Right cardiac atrium (tissue), 5 donors: Measurements from ENCODE around the gene SKAP2. TPM values are rescaled to one million over a fixed set of nuclear protein-coding genes. Genes with fewer than 3 reads are reported as not detected.

Experiments
- ATAC-seq, 2 donors: fragments of 200-7000 bp; cut with Tn5 transposase; one replicate each; pipeline versions ENCODE4 v1.8.0 to v1.9.1; 2020; ENCODE audit warnings: moderate library complexity in 2 of 2, mild to moderate bottlenecking in 1 of 2
- DNase-seq, 3 donors: peaks; one replicate each; pipeline ENCODE4 v3.0.0-alpha.2; 2020
- H3K27ac ChIP-seq: one replicate; pipeline ENCODE4 v1.5.1; 2013; ENCODE audit warnings: mild to moderate bottlenecking, low read length, control low read depth, moderate library complexity
- H3K27me3 ChIP-seq: one replicate; pipeline ENCODE4 v1.6.1; 2013; ENCODE audit not compliant: control insufficient read depth, insufficient read depth
- H3K4me1 ChIP-seq: one replicate; pipeline ENCODE4 v1.6.1; 2013; ENCODE audit warnings: low read length; ENCODE audit not compliant: control insufficient read depth, insufficient read depth
- H3K4me3 ChIP-seq: one replicate; pipeline ENCODE4 v1.5.1; 2013; ENCODE audit warnings: low read length, control low read depth
- H3K9me3 ChIP-seq: one replicate; pipeline ENCODE4 v1.6.1; 2013; ENCODE audit warnings: low read length; ENCODE audit not compliant: control insufficient read depth
- WGBS: extraction: QIAGEN DNeasy Blood & Tissue Kit; methylation state at CpG from one replicate; pipeline ENCODE4 v1.1.7; 2013; 5-methylcytosine and 5-hydroxymethylcytosine counted together
- intact Hi-C, 4 donors: fragments of 100-400 bp; cut with DNase I; formaldehyde crosslinking; loops; one replicate each; pipeline versions ENCODE4 v1.11.0 to v1.14.0; 2022 to 2023
- polyA plus RNA-seq: library from polyadenylated mRNA; stranded (reverse); fragments of 200-250 nt; gene quantifications from one replicate; pipeline ENCODE4 v1.2.3, GENCODE V29; 2013
- total RNA-seq, 4 donors: library from RNA; stranded (reverse); fragmentation: NEBNext Ultra II Directional; extraction: Animal tissue kit (Norgen Biotek cat#: 25700); gene quantifications; one replicate each; pipeline ENCODE4 v1.2.1, GENCODE V29; 2021
- donor health status: healthy with polysubstance abuse.
- donor health status: DM: no; HTN: yes; CAD: no.
- donor health status: DM: no; HTN: no; CAD: no.
- donor health status: DM: no; HTN: yes; CAD: no; lungs with severe emphysema.
- donor health status: DM: yes; HTN: yes; CAD: no.

The SKAP2 gene
- total and polyA plus RNA-seq, 5 donors, result 5.5 to 13.9 (median 10.7) TPM

DNA sequence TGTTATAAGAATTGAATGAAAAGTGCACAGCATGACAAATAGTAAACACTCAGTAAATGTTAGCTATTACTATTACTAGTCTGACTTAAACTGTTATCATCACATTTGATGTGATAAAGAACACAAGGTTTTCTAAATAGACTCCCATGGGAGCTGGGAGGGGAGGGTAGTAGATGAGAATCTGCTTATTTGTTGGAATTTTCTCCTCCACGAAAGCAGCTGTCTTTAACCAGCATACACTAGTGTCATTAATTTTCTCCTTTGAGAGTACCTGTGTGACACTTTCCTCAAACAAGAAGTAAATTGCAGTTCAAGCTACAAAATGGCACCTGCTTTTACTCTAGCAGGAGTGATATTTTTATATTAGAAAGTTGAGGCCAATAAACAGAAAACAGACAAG is 200.1 kb downstream of the SKAP2 start:
- H3K9me3 ChIP-seq, result no peaks in the 10 kb centered on the region
- H3K27me3 ChIP-seq, result no peaks in the 10 kb centered on the region
- no peak for ATAC-seq
- intact Hi-C loops, result loop anchor here in 2 of 4 donors (10.0 kb wide), 2 partner anchors 569 to 769 kb away; no protein-coding TSS in a partner anchor
- no peak overlapping the region for H3K27ac ChIP-seq
- 81% methylated on average over 1 of the region's 1 CpG for WGBS
- DNase-seq, result no peak
- no peak overlapping the region for H3K4me3 ChIP-seq
- no peaks in the 10 kb centered on the region for H3K4me1 ChIP-seq

DNA sequence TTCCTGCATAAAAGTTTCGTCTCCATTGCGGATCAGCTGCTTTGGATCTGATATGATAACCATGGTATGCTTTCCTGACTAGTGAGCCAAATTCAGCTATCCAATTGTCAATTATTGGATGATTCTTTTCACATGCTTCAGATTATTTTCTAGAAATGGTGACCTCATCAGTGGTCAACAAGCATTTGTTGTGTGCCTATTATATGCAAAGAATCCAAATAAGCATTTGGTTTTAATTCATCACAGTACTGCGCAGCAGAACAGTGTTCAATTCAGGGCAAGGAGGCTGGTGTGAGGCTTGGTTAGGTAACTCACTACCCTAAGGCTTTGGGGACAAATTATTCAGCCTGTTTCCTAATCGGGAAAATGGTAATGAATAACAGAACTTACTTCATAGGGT is 200.5 kb downstream of the SKAP2 start:
- no peaks in the 10 kb centered on the region for H3K4me1 ChIP-seq
- no peak overlapping the region for H3K27ac ChIP-seq
- H3K27me3 ChIP-seq, result no peaks in the 10 kb centered on the region
- DNase-seq (no peak), ATAC-seq (no peak)
- intact Hi-C loops, result loop anchor here in 2 of 4 donors (10.0 kb wide), 2 partner anchors 569 to 769 kb away; no protein-coding TSS in a partner anchor
- H3K9me3 ChIP-seq, result no peaks in the 10 kb centered on the region
- no peak overlapping the region for H3K4me3 ChIP-seq
- 85% methylated on average over 4 of the region's 4 CpGs for WGBS

DNA sequence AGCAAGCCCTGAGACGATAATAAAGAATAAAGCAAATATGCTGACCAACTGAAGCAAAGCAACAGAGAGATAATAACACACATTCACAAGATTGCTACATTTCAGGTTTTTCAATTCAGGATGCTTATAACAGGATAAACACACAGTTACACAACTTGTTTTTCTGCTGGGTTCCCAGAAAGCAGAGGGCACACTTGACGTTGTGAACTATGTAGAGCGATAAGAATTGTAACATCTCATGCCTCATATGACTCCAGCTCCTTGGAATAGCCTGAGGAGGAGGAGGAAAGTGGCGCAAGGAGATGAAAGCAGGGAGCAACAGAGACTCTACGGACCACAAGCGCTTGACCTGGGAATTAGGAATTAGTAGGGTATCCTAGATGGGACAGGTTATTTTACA is 201.7 kb downstream of the SKAP2 start:
- 87% methylated on average over 6 of the region's 6 CpGs for WGBS
- H3K4me3 ChIP-seq, result no peak overlapping the region
- intact Hi-C loops, result loop anchor here in 2 of 4 donors (10.0 kb wide), 2 partner anchors 568 to 768 kb away; no protein-coding TSS in a partner anchor
- ATAC-seq, result no peak
- no peaks in the 10 kb centered on the region for H3K9me3 ChIP-seq
- no peak overlapping the region for H3K27ac ChIP-seq
- no peaks in the 10 kb centered on the region for H3K27me3 ChIP-seq
- no peak for DNase-seq
- no peaks in the 10 kb centered on the region for H3K4me1 ChIP-seq

- H3K27ac ChIP-seq, result no peak overlapping the region
- H3K4me3 ChIP-seq, result no peak overlapping the region
- ATAC-seq, result no peak
- peaks cover 2% of the 10 kb centered on the region for H3K4me1 ChIP-seq
- no peaks in the 10 kb centered on the region for H3K27me3 ChIP-seq
- H3K9me3 ChIP-seq, result no peaks in the 10 kb centered on the region
- intact Hi-C loops, result no loop called here
- WGBS, result 81% methylated on average over 3 of the region's 3 CpGs
- no peak for DNase-seq
These were observed 205.3 kb downstream of the SKAP2 start for GRCh38 chr7:26659121-26659520.

- no peaks in the 10 kb centered on the region for H3K27me3 ChIP-seq
- 84% methylated on average over 7 of the region's 7 CpGs for WGBS
- ATAC-seq (no peak), DNase-seq (no peak)
- peaks cover 2% of the 10 kb centered on the region for H3K4me1 ChIP-seq
- H3K9me3 ChIP-seq, result no peaks in the 10 kb centered on the region
- intact Hi-C loops, result no loop called here
- no peak overlapping the region for H3K27ac ChIP-seq
- H3K4me3 ChIP-seq, result no peak overlapping the region
These were observed 205.9 kb downstream of the SKAP2 start for GRCh38 chr7:26658389-26659084.

- no peak overlapping the region for H3K27ac ChIP-seq
- WGBS, result 65% methylated on average over 15 of the region's 15 CpGs
- ATAC-seq (no peak), DNase-seq (no peak)
- no peak overlapping the region for H3K4me3 ChIP-seq
- H3K4me1 ChIP-seq, result peaks cover 2% of the 10 kb centered on the region
- H3K9me3 ChIP-seq, result no peaks in the 10 kb centered on the region
- no peaks in the 10 kb centered on the region for H3K27me3 ChIP-seq
- intact Hi-C loops, result no loop called here
These were observed 206.6 kb downstream of the SKAP2 start for GRCh38 chr7:26657686-26658388.

DNA sequence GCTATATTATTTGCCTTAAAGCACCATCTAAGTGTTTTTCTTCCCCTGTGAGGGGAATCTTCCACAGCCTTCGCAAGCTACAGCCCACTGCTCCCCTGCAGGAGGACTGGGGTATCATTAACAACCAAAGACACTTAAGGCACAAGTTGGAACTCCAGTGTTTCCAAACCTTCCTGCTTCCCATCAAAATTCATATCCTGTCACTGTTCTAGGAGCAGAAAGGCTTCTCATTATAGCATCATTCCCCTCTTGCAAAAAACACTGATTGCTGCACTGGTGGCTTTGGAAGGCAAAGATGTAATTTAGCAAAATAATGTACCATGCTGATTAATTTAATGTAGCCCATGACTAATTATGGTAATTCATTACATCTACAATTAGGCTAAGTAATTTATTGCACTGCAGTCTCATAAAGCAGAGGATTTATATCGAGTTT is 207.2 kb downstream of the SKAP2 start:
- DNase-seq (no peak), ATAC-seq (no peak)
- Histone ChIP-seq H3K27ac (no peak overlapping the region), H3K27me3 (no peaks in the 10 kb centered on the region), H3K9me3 (no peaks in the 10 kb centered on the region), H3K4me1 (peaks cover 2% of the 10 kb centered on the region), H3K4me3 (no peak overlapping the region)
- intact Hi-C loops, result no loop called here
- 73% methylated on average over 2 of the region's 2 CpGs for WGBS

DNA sequence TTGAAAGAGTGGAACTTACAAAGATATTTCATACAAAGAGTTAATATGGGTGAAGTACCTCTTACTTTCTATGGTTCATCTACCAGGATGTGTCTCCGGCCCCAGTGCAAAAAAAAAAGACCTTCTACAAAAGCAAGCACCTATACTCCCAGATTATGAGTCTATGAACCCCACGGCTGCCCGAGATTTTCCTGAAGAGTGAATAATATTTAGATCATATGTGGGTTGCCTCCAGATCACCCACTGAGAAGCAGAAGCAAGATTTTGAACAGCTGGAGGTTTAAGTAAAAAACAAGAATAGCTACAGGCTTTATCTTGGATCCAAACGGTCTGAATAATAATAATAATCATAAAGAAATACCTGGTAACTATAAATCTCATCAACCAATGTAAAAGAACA is 207.7 kb downstream of the SKAP2 start:
- peaks cover 2% of the 10 kb centered on the region for H3K4me1 ChIP-seq
- ATAC-seq (no peak), DNase-seq (no peak)
- no peaks in the 10 kb centered on the region for H3K9me3 ChIP-seq
- no peaks in the 10 kb centered on the region for H3K27me3 ChIP-seq
- no peak overlapping the region for H3K27ac ChIP-seq
- WGBS, result 77% methylated on average over 4 of the region's 4 CpGs
- H3K4me3 ChIP-seq, result no peak overlapping the region
- intact Hi-C loops, result no loop called here

DNA sequence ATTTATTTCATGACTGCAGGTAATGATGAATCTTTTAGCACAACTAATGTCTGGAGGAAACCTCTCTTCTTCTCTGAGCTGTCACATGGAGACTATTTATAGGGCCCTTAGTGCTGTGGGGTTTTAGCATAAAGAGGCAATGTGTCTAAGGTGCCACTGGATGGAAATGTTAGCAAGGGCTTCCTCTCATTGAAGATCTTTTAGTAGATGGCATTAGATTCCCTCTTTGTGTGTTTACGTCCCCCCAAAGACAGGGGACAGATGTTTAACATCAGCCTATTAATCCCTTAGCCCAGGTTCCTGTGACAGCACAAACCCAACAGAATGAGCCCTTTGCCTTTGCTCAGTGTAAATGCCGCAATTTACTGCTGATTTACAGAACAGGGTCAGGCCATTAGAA is 208.6 kb downstream of the SKAP2 start:
- no peak overlapping the region for H3K4me3 ChIP-seq
- H3K9me3 ChIP-seq, result no peaks in the 10 kb centered on the region
- H3K27ac ChIP-seq, result no peak overlapping the region
- no peaks in the 10 kb centered on the region for H3K27me3 ChIP-seq
- intact Hi-C loops, result no loop called here
- ATAC-seq, result no peak
- peaks cover 2% of the 10 kb centered on the region for H3K4me1 ChIP-seq
- 81% methylated on average over 2 of the region's 2 CpGs for WGBS
- no peak for DNase-seq

- WGBS, result 42% methylated on average over 8 of the region's 8 CpGs
- Histone ChIP-seq H3K4me3 (no peak overlapping the region), H3K9me3 (no peaks in the 10 kb centered on the region), H3K27me3 (no peaks in the 10 kb centered on the region), H3K4me1 (peaks cover 2% of the 10 kb centered on the region), H3K27ac (no peak overlapping the region)
- intact Hi-C loops, result no loop called here
- ATAC-seq, result no peak
- DNase-seq, result peak in 2 of 3 donors; percentile 15 to 61
These were observed 210.7 kb downstream of the SKAP2 start for GRCh38 chr7:26653430-26654399.
